Ascending aorta (tissue), 2 donors: ENCODE measurements around the gene AIG1. TPM values are rescaled to one million over a fixed set of nuclear protein-coding genes. Genes with fewer than 3 reads are reported as not detected.

Experiments used
- DNase-seq, 2 donors: peaks; one replicate each; pipeline ENCODE4 v3.0.0-alpha.2; 2019; ENCODE audit warnings: low spot score in 2 of 2
- H3K27ac ChIP-seq, 2 donors: fragments of 200-600 bp; sonication (generic); one replicate each; pipeline ENCODE4 v1.5.1; 2016 to 2017; ENCODE audit warnings: mild to moderate bottlenecking in 1 of 2
- H3K27me3 ChIP-seq: fragments of 200-600 bp; sonication (generic); one replicate; pipeline ENCODE4 v1.5.1; 2017
- H3K36me3 ChIP-seq, 2 donors: fragments of 200-600 bp; sonication (generic); one replicate each; pipeline ENCODE4 v1.5.1; 2016
- H3K4me1 ChIP-seq, 2 donors: fragments of 200-600 bp; sonication (generic); one replicate each; pipeline ENCODE4 v1.5.1; 2016 to 2017; ENCODE audit warnings: mild to moderate bottlenecking in 1 of 2
- H3K4me3 ChIP-seq, 2 donors: fragments of 200-600 bp; sonication (generic); one replicate each; pipeline ENCODE4 v1.5.1; 2016 to 2017; ENCODE audit warnings: mild to moderate bottlenecking in 1 of 2
- H3K9me3 ChIP-seq, 2 donors: fragments of 200-600 bp; sonication (generic); one replicate each; pipeline ENCODE4 v1.5.1; 2016
- intact Hi-C: fragments of 100-400 bp; cut with DNase I; formaldehyde crosslinking; loops from one replicate; pipeline ENCODE4 v1.15.1; 2023
- total RNA-seq: library from RNA; depleted of rRNA; stranded (reverse); fragments of >200 nt; gene quantifications from one replicate; pipeline ENCODE4 v1.1.0, GENCODE V29; 2016
- TF ChIP-seq, protein P1 (sequence below), 3 experiments: fragments of 200-600 bp in 2 of 3; fragments of 450-650 bp in 1 of 3; sonication (generic) in 2 of 3; IDR thresholded peaks; one replicate each; pipeline ENCODE4 v1.5.1; 2016 to 2019; ENCODE audit warnings: antibody characterized with exemption in 3 of 3, mild to moderate bottlenecking in 1 of 3, moderate library complexity in 1 of 3

The AIG1 gene
- total RNA-seq, 1 donor from 2014 or later, result 5.3 TPM

DNA sequence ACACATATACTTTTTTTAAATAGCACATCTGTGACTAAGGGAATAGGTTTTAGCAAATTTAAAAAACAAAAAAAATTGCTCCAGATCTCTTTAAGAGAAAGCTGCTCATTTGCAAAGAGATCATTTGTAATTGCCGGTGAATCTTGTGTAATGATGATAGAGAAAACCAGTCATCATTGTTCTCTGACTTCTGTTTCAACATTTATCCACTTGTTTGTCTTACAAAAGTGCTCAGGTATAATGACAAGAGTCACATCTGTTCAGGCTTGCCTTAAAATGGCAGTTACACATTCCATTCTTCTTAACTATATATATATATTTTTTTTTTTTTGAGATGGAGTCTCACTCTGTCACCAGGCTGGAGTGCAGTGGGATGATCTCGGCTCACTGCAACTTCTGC, 165.2 kb downstream of the AIG1 start:
- H3K27ac ChIP-seq, result no peak overlapping the region
- intact Hi-C loops, result no loop called here
- DNase-seq, result no peak
- no peaks in the 10 kb centered on the region for H3K36me3 ChIP-seq
- H3K4me1 ChIP-seq, result peaks cover 0 to 5% of the 10 kb centered on the region in 2 donors
- no peaks in the 10 kb centered on the region for H3K9me3 ChIP-seq
- TF ChIP-seq, protein P1, sequence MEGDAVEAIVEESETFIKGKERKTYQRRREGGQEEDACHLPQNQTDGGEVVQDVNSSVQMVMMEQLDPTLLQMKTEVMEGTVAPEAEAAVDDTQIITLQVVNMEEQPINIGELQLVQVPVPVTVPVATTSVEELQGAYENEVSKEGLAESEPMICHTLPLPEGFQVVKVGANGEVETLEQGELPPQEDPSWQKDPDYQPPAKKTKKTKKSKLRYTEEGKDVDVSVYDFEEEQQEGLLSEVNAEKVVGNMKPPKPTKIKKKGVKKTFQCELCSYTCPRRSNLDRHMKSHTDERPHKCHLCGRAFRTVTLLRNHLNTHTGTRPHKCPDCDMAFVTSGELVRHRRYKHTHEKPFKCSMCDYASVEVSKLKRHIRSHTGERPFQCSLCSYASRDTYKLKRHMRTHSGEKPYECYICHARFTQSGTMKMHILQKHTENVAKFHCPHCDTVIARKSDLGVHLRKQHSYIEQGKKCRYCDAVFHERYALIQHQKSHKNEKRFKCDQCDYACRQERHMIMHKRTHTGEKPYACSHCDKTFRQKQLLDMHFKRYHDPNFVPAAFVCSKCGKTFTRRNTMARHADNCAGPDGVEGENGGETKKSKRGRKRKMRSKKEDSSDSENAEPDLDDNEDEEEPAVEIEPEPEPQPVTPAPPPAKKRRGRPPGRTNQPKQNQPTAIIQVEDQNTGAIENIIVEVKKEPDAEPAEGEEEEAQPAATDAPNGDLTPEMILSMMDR (IDR thresholded peaks at IDR 0.05), result no peak
- H3K27me3 ChIP-seq, result no peaks in the 10 kb centered on the region
- no peak overlapping the region for H3K4me3 ChIP-seq

DNA sequence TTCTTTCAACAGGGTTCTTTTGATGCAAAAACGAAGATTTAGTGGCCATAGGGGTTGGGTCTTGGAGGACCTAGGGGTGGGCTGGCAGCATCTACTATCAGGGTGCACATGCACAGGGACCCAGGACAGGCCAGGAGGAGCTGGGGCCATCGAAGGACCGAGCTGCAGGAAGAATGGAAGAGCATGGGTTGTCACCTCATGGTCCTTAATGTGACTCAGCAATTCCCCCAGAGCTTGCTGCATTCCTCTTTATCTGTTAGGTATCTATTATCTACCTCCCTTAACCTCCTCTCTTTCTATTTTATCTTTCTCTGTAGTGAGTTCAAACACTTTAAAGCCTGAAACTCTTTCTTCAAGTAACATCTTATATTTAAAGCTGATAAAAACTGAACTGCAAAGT, 167.0 kb downstream of the AIG1 start:
- no peak for DNase-seq
- intact Hi-C loops, result no loop called here
- H3K4me3 ChIP-seq, result no peak overlapping the region
- TF ChIP-seq, protein P1 (IDR thresholded peaks at IDR 0.05), result no peak
- no peaks in the 10 kb centered on the region for H3K27me3 ChIP-seq
- H3K36me3 ChIP-seq, result no peaks in the 10 kb centered on the region
- no peaks in the 10 kb centered on the region for H3K9me3 ChIP-seq
- no peak overlapping the region for H3K27ac ChIP-seq
- no peaks in the 10 kb centered on the region for H3K4me1 ChIP-seq

DNA sequence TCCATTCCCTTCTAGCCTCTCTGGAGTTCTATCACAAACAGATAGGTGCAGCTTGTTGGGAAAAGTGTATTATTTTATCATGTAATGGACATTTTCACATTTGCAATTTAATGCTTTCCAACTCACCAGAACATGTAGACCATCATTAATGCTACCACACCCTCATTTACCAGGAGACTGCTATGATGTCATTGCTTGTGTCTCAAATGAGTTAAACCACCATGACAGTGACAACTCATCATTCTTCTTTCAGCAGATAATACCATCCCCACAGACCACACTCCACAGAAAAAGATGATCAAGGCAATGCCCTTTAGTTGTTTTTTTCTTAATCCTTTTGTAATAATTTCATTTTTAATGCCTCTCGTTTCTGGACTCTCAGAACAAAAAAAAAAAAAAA, 168.7 kb downstream of the AIG1 start:
- intact Hi-C loops, result no loop called here
- TF ChIP-seq, protein P1 (IDR thresholded peaks at IDR 0.05), result no peak
- Histone ChIP-seq H3K27me3 (no peaks in the 10 kb centered on the region), H3K4me1 (no peaks in the 10 kb centered on the region), H3K36me3 (no peaks in the 10 kb centered on the region), H3K4me3 (no peak overlapping the region), H3K27ac (no peak overlapping the region), H3K9me3 (no peaks in the 10 kb centered on the region)
- DNase-seq, result no peak

DNA sequence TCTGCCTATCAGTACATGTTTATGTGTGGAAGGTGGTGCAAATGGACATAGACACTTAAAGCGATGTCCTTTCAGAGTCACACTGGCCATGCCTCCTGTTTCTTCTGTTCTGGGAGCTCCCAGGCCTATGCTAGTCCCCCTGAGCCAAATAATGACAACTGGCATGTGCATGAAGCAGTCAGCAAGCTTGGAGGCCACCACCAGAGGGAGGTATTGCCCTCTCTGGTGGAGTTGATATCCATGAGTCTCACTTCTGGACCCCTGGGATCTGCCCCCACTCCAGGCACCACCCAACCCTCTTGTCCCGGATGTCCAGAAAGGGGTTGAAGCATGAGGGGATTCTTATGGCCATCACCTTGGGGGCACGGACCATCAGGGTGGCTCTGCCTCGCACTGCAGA, 172.2 kb downstream of the AIG1 start:
- no peaks in the 10 kb centered on the region for H3K4me1 ChIP-seq
- intact Hi-C loops, result loop anchor here (5.0 kb wide), 1 partner anchor 194 kb away; no protein-coding TSS in a partner anchor
- H3K9me3 ChIP-seq, result no peaks in the 10 kb centered on the region
- no peaks in the 10 kb centered on the region for H3K27me3 ChIP-seq
- DNase-seq, result no peak
- H3K36me3 ChIP-seq, result no peaks in the 10 kb centered on the region
- H3K4me3 ChIP-seq, result no peak overlapping the region
- H3K27ac ChIP-seq, result no peak overlapping the region
- TF ChIP-seq, protein P1 (IDR thresholded peaks at IDR 0.05), result peak; percentile 12 to 55 (median 23)

DNA sequence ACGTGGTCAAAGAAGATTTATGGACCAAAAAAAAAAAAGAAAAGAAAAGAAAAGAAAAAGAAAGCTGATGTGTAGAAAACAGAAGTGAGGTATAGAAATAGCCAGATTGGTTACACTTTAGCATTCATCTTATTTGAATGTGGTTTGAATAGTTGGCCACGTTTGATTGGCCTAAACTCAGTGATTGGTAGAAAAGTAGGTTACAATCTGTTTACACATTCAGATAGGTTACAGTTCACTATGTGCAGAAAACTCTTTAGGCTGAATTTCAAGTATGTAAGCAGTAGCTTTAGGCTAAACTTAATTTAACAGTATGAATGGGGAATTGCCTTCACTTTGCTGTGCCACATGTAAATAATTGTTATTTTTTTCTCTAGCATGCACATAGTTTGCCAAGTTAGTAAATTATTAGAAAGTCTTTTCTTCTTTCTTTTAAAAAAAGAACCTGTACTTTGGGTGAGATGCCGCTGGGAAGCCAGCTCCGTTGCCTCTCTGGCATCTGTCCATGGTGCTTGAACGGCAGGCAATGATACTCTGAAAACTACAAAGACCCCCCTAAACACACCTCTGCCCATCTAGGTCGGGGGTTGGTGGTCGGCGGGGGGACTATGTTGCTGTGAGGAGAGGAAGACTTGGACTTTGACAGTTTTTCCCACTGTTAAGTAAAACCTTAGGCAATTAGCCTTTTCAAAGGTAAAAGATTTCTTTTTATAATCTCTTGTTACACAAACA, 173.0 kb downstream of the AIG1 start:
- Histone ChIP-seq H3K36me3 (no peaks in the 10 kb centered on the region), H3K4me1 (no peaks in the 10 kb centered on the region), H3K9me3 (no peaks in the 10 kb centered on the region), H3K4me3 (no peak overlapping the region), H3K27me3 (no peaks in the 10 kb centered on the region), H3K27ac (no peak overlapping the region)
- DNase-seq, result no peak
- TF ChIP-seq, protein P1 (IDR thresholded peaks at IDR 0.05), result no peak
- intact Hi-C loops, result loop anchor here (5.0 kb wide), 1 partner anchor 194 kb away; no protein-coding TSS in a partner anchor
